ENCODE measurements around the gene PGLYRP2.

Gene PGLYRP2

DNA sequence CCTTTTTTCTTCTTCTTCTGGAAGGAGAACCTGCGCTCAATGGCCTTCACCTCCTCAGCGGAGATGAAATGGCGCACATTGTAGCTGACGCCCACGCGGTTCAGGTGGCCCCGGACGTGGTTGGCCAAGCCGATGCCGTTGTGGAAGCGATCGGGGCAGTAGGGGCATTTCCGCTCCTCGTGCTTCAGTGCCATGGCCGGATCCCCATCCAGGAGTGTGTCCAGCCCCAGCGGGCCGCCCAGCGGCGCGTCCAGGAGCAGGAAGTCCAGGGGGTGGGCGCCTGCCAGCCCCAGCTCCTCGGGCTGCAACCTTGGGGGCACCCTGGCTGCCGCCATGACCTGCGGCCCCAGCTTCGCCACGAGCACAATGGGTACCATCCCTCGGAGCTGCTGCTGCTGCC lies 40.7 kb downstream of the PGLYRP2 start:
- DNase-seq = no peak

DNA sequence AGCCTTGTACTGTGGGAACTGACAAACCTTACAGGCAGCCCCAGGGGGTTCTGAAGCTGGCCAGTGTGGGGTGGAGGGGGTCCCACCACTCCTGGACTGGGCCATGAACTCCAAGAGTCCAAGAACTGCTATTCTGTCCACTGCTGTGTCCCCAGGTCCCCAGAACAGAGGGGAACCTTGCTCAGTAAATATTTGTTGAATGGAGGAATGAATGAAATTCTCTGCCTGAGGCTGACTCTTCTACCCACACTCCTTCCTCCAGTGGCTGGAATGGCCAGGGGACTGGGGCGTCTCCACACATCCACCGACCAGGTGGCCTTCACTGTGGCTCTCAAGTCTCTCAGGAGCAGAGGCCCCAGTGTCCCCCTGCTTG lies 41.2 kb downstream of the PGLYRP2 start:
- DNase-seq = no peak

DNA sequence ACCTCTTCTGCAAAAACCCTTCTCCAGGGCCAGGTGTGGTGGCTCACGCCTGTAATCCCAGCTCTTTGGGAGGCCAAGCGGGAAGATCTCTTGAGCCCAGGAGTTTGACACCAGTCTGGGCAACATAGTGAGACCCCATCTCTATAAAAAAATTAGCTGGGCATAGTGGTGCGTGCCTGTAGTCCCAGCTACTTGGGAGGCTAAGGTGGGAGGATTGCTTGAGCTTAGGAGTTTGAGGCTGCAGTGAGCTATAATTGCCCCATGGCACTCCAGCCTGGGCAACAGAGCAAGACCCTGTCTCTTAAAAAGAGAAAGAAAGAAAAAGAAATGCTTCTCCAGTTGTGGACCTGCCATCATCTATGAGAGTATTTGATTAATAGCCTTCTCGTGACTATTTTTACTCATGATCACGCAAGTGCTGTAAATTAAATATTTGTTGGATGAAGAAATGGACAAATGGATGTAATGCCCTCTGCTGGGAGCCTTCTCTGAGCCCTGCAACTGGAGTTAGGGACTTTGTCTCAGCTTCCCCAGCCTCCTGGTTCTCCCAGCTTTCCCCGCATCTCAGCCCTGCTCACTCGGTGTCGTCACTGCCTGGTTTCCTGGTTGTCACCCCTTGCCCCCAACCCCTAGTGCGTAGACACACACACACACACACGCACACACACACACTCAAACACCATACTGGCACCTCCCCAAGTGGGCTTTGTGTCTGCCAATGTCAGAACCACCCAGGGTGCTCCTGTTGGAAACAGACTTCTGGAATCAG lies 41.8 kb downstream of the PGLYRP2 start:
- no peak for DNase-seq

DNA sequence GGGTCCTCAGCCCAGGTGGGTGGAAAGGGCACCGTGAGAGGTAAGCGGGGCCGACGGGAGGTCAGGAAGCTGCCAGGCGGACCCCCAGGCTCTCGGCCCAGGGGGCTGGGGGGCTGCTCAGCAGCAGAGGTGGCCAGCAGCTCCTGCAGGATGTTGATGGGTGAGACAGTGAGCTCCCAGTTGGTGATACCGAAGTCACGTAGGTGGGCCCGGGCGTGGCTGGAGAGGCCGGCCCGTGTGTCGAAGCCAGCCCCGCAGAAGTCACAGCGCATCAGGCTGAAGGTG lies 42.5 kb downstream of the PGLYRP2 start:
- no peak for DNase-seq

DNA sequence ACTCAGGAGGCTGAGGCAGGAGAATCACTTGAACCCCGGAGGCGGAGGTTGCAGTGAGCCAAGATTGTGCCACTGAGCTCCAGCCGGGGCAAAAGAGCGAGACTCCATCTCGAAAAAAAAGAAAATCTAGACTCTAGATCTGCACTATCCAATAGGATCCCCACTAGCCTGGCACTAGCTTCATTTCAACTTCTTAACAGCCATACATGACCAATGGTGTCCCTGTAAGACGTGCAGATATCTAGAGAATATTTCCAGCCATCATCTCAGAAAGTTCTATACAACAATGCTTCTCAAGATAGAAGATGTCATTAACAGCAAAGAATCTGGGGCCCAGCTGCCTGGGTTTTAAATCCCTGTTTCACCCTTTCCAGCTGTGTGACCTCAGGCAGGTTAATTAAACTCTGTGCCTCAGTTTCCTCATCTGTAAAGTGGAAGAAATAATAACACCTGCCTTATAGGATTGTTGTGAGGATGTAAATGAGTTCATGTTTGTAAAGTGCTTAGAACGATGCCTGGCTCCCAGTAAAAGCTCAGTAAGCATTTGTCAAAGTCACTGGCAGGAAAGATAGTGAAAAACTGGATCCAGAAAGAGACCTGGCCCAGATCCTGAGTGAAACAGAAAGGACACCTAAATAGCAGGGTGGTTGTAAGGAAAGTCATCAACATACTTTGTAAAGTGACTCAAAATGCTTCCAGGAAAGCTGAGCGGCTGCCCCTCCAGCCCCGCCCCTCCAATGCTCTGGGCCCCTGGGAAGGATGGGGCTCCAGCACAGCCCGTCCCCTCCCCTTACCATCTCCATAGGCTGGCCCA lies 43.1 kb downstream of the PGLYRP2 start:
- no peak for DNase-seq

DNA sequence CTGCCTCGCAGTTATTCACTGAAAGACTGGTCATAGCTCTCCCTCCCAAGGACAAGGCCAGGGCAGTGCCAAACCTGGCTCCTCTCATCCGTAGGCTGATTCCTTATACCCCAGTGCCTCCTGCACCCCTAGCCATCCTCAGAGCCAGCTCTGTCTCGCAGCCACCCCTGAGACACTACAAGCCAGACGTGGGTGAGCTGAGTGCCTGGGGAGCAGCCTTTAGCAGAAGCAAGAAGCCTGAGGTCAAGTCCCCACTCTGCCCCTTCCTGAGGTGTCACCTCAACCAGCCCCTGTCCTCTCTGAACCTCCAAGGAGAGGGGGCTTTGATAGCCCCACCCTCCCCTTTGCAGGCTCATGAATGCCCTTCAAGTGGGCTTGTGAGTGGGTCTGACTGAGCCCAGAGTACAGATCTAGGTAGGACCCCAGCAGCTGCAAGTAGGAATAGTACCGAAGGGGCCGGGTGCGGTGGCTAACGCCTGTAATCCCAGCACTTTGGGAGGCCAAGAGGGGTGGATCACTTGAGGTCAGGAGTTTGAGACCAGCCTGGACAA lies 45.7 kb downstream of the PGLYRP2 start:
- no peak for DNase-seq

DNA sequence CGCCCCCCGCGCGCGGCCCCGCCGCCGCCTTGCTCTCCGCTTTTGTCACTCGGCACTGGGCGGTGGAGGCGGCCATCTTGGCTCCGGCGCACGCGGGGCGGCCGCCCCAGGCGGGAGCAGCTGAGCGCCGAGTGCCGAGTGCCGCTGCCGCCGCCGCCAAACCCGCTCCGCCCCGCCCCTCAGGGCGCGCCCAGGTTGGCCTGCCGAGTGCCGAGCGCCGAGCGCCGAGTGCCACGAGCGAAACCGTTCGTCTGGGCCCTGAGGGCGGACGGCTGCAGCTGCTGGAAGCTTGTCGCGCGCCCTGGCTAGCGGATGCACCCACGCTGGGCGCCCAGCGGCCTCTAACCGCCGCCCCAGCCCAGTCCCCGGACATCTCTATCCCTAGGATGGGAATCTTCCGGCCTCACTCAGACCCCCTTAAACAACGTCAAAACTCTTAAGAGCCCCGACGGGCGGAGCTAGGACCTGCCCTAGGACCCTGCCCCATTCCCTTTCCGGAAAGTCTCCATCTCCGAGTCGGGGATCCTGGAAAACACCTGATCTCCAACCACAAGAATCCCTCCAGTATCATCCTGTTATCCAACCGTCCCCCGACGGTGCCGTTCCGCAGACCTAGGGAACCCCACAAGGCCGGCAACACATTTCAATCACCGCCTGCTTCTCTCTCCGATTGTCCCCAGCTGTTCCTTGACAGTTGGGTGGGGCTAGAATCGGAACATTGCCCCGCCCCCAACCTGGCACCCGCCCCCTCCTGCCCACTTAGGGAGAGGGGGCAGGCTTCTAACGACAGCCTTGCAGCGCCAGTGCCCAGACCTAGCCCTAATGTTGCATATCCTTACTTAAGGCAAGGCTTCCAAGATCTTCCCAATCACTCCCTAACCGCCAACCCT lies 46.4 kb downstream of the PGLYRP2 start:
- peak; percentile 88 for DNase-seq

DNA sequence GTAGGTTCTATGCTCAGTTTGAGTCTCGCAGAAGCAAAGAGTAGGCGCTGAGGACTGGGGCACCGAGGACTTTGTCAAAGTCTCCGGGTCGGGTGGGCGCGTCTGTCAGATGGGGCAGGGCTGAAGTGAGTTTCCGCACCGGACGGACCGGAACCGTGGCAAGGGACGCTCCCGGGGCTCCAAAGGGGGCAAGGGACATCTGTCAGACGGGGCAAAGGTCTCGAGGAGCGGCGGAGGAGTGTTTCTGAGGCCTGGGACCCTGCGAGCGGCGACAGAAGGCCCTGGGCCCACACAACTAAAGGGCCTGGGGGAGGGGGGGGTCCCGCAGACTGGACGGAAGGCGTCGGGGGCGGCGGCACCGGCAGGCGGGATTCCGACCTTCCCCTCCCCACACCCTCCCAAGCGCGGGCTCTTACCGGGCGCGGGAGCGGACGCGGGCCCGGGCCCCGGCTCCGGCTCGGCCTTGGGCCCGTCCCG lies 47.2 kb downstream of the PGLYRP2 start:
- no peak for DNase-seq

DNA sequence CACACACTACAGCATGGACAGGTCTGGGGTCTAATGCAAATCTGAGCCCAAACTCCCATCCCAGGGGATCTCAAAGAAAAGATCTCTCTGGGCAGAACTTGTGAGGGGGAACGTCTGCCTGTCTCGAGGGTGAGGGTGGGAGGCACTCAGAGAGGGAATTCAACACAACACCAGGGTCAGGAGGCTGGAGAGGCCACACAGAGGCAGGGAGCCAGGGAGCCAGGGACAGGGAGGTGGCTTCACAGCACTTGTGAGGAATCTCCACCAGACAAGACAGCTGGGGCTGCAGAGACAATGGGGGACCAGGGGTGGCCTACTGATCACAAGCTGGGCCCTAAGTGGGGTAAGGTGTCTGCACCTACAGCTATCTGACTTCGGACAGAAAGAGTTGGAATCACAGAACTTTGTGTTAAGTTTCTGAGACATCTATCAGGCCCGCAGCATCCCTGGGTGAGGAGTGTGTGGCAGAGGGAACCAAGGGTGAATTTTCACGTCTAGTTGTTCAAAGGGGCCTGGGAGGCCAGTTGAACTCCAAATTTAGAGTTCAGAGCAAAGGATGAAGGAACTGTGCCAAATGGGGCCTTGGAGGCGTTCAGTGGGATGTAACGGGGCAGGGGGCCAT lies 47.8 kb downstream of the PGLYRP2 start:
- no peak for DNase-seq

DNA sequence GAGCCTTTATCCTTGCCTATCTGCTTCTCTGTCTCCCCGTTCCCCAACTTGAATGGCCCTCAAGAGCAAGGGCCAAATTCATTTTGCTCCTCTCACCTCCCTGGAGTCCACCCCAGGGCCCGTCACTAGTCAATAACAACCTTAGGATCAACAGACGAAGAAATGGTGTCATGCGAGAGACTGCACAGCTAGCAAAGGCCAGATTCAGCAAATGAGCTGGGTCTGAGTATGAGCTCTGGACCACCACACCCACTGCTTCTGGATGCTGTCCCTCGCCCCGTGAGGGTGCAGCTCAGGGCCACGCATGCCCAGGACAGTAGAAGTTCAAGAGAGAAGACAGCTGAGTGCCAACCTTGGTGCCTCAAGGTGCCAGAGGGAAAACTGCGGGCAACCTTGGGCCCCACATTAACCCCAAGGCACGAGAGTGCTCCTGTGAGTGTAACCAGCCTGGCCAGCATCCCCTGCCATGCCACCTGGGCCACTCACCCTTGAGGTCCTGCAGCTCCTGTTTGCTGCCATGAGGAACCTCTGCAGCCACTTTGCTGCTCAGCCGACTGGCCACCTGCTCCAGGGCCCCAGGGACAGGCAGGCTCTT lies 48.7 kb downstream of the PGLYRP2 start:
- DNase-seq = no peak

DNA sequence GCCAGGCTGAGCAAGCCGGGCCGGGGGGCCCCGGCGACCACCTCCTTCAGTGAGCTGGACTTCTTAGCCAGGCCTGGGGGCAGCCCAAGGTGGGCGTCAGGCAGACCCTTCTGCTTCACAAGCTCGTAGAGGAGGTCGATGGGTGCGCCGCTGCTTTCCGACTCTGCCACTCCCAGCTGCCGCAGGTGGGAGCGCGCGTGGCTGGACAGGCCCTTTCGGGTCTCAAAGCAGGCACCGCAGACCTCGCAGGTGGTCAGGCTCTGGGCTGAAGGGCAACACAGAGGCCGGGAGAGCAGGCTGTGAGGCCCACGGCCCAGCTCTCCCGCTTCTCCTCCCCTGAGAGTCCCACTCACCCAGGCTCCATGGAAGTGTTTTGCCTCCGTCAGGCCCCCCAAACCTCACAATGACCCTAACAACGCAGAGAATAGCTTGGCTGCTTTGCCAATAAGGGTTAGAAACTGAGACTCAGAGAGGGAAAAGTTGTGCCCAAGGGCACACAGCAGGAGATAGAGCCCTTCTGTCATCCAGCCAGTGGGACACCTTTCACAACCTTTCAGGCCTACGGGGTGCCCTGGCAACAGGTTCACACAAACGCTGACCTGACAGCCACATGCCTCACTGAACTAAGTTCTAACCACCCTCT lies 49.4 kb downstream of the PGLYRP2 start:
- no peak for DNase-seq

DNA sequence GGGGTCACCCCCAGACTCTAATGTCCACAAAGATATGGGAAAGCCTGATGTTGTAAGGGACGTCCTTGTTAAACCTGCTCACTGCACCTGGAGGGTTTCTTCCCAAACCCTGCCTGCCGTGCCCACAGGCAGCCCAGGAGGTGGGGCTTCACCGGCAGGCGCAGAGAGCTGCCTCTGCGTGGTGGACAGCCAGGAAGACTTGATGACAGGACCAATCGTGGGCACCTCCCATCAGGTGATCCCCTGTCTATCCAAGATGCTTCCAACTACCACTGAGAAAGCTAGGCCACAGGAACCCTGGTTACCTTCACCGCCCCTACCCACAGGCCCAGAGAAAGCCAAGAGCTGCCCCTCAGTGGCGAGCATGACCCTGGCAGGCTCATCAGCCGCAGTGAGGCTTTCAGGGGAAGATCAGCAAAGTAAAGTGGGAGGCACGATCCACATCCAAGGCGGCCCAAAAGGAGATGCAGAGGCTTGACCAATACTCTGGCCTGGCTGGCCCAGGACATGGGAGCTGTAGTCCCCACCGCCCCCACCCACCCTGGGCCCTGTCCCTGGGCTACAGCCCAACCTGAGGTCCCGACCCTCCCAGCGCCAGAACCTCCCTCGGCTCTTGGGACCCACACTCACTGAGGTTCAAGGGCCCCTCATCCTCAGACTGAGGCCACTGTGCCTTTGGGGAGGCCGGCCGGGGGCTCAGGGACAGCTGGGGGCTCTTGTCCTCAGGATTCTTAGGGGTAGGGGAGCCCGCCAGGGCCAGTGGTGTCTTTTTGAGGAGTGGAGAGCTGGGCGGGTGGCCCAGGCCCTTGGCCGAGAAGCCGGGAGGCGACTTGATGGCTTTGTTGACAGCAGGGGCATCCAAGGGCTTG lies 50.1 kb downstream of the PGLYRP2 start:
- no peak for DNase-seq

DNA sequence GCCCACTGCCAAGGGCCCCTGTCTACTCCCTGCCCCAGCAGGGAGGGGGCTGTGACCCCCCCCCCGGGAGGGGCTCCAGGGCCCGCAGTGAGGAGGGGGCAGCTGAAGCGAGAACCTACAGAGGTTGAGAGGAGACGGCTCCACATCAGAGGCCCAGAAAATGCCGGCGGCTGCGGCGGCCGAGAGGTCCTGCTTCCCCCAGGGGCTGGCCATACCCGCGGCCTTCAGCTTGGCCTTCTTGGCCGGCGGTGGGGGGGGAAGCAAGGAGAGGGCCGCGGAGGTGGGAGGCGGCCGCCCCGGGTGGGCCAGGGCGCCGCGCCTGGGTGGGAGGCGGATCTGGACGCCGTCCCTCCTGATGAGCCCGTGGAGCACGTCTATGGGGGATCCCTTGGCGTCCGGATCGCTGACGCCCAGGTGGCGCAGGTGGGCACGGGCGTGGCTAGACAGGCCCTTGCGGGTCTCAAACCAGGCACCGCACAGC lies 51.3 kb downstream of the PGLYRP2 start:
- DNase-seq = no peak

DNA sequence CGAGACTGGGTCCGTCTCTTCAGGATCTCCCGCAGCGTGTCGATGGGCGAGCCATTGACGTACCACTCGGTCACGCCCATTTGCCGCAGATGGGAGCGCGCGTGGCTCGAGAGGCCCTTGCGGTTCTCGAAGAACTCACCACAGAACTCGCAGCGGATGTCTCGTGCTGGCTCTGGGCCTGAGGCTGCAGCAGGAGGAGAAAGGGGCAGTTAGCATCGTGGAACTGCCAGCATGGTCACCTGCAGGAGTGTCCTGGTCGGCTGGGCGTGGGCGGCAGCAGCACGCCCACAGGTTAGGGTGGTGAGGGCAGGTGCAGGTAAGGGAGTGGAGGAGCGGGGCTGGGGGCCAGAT lies 52.0 kb downstream of the PGLYRP2 start:
- no peak for DNase-seq

DNA sequence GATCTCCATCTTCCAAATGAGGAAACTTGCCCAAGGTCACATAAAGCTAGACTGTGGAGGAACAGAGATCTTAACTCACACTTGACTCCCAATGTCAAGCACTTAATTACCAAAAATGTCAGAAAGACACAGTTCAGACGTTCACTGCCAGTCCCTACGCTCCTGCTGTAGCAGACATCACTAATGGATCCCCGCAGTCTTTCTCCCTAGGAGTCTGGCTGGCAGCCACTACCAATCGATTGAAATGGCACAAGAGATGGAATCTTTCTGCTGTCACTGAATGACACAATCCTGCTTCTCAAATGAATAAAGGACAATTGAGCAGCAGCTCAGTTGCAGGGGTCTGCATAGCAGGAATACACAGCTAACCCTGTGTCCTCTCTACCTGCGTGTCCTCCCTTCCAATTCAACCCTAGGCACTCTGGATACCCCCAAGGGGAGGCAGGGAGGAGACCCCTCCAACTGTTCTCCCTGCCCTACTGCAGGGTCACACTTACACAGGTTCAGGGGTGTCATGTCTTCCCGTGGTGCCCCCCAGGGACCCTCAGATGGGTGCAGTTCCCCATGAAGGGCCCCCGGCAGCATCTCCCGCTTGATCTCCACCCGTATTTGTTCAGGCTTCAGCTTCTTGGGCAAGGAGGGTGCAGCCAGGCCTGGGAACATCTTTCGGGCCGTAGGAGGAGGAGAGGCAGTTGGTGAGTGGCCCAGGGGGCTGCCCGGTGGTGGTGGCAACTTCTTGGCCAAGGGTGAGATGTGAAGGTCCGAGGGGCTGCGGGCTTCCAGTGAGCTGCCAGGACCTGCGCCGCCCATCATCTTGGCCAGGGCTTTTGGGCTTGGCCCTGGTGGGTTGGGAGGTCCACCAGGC lies 52.6 kb downstream of the PGLYRP2 start:
- DNase-seq = no peak

DNA sequence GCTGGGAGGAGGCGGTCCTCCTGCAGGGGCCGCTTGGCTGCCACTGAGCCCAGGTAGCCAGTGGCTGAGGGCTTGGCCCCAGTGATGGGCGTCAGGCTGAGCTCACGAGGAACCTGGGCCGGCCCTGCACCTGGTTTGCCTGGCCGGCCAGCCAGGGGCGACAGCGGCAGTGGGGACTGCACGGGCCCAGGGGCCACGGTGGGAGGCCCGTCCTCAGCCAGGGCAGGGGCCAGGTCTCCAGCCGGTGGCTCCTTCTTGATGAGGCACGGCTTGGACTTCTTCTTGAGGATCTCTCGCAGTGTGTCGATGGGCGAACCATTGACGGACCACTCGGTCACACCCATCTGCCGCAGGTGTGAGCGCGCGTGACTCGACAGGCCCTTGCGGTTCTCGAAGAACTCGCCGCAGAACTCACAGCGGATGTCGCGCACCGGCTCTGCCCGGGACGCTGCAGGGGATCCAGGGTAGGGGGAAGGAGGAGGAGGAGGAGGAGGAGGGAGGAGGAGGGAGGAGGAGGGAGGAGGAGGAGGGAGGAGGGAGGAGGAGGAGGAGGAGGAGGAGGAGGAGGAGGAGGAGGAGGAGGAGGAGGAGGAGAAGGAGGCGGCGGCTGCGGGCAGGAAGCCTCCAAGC lies 53.9 kb downstream of the PGLYRP2 start:
- DNase-seq = no peak

DNA sequence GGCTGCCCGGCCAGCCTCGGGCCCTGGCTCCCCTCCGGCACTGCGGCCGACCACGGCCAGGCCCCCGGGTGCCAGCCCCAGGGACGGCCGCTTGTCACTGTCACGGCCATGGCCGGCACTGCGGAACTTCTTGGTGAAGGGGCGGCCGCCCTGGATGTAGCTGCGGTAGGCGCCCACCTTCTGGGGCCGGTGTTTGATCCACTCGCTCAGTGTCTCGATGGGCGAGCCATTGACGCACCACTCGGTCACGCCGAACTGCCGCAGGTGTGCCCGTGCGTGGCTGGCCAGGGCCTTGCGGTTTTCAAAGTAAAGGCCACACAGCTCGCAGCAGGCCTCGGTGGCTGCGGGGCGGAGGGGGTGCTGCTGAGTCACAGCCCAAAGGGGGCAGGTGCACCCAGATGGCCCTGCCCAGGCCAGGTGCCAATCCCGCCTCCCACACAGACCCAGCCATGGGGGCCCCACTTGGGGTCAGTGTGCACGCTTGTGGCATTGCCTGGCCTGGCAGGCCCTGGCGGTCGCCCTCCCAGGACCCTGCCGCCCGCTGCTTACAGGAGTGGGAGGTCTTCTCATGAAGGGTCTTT lies 54.5 kb downstream of the PGLYRP2 start:
- no peak for DNase-seq

DNA sequence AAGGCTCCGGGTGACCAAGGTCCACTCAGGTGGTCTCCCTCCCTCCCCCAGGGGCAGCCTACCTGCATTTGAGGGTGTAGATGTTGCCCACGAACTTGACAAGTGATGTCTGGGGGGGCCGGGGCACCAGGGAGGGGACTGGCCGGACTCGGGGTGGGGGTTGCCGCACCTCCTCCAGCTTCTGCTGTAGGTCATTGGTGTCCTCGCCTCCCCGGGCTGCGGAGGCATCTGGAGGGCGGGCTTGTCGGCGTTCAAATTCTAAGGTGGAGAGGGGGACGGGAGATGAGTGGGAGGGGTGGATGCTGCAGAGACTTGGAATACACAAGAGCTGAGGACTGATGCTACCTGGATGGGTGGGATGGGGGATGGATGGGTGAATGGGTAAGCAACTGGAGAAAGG lies 55.2 kb downstream of the PGLYRP2 start:
- no peak for DNase-seq

DNA sequence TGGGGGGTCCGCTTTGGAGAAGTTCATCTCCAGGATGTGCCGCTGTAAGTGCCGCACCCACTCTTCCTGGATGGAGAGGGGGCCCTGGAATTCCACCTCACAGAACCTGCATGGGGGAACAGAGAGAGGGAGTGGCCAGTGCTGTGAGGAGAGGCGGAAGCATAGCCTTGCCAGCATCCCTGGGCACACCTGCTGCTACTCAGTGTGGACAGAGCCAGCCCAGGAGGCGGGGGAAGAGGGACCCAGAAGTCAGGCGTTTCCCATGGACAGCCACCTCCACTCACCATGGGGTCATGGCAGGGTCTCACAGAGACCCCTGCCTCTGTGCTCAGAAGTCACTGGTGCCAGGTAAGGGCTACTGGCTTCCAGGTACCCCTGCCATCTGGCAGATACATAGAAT lies 56.2 kb downstream of the PGLYRP2 start:
- DNase-seq = no peak

Data from NCI-H774 (cell line).